IMR-90 (cell line): Measurements from ENCODE around the gene CASP7. TPM values are rescaled to one million over a fixed set of nuclear protein-coding genes. Genes with fewer than 3 reads are reported as not detected.
A peak's percentile ranks its signal among the peaks of the same experiment; 100 is the strongest.

Experiments
- ATAC-seq: fragments of 200-7000 bp; cut with Tn5 transposase; 2 replicates; pipeline ENCODE4 v1.9.1; 2020; ENCODE audit warnings: low read depth, mild to moderate bottlenecking, moderate library complexity
- Bru-seq: library from RNA; stranded (reverse); fragments of 400-500 nt; gene quantifications from one replicate; lab custom pipeline; 2021; lab: Mats Ljungman, UMichigan
- BruChase-seq, 2 experiments: library from RNA; stranded (reverse); fragments of 400-500 nt; gene quantifications; one replicate each; lab custom pipeline; 2021; lab: Mats Ljungman, UMichigan
- BruUV-seq: library from RNA; stranded (reverse); fragments of 400-500 nt; replicated peaks from 2 replicates; lab custom pipeline; 2021; lab: Mats Ljungman, UMichigan
- CTCF ChIA-PET: fragments of 300-600 bp; formaldehyde crosslinking; extraction: SDS; loops from one replicate; lab custom pipeline; 2021; ENCODE audit warnings: antibody characterized with exemption; lab: Yijun Ruan, JAX
- POLR2A ChIA-PET: fragments of 300-600 bp; sonication (Branson Sonifier 250); formaldehyde crosslinking; loops from one replicate; lab custom pipeline; 2022; ENCODE audit warnings: antibody characterized with exemption; ENCODE audit not compliant: unreplicated experiment; lab: Charles Lee
- DNase-seq: peaks from one replicate; pipeline ENCODE4 v3.0.0; 2013
- H2AFZ ChIP-seq: replicated peaks from 2 replicates; pipeline ENCODE3; 2013; ENCODE audit warnings: low read length, mild to moderate bottlenecking; ENCODE audit not compliant: poor library complexity
- H2AK5ac ChIP-seq: 2 replicates; pipeline ENCODE4 v1.6.1; 2013; ENCODE audit warnings: low read depth, low read length, inconsistent platforms
- H2AK9ac ChIP-seq: replicated peaks from 2 replicates; pipeline ENCODE3; 2013; ENCODE audit warnings: mild to moderate bottlenecking, low read depth, low read length, moderate library complexity; ENCODE audit not compliant: poor library complexity
- H2BK120ac ChIP-seq: 2 replicates; pipeline ENCODE4 v1.6.1; 2013; ENCODE audit warnings: low read depth, low read length, inconsistent platforms
- H2BK15ac ChIP-seq: 3 replicates; pipeline ENCODE4 v1.6.1; 2013; ENCODE audit warnings: low read depth, low read length, inconsistent platforms
- H2BK20ac ChIP-seq: 2 replicates; pipeline ENCODE4 v1.6.1; 2013; ENCODE audit warnings: low read depth, mild to moderate bottlenecking, inconsistent platforms, low read length, moderate library complexity
- H2BK5ac ChIP-seq: 2 replicates; pipeline ENCODE4 v1.6.1; 2013; ENCODE audit warnings: mild to moderate bottlenecking, low read depth, low read length, inconsistent platforms; ENCODE audit not compliant: poor library complexity, severe bottlenecking
- H3K14ac ChIP-seq: replicated peaks from 2 replicates; pipeline ENCODE4 v1.6.1; 2013; ENCODE audit warnings: low read depth, low read length, inconsistent platforms
- H3K18ac ChIP-seq: 2 replicates; pipeline ENCODE4 v1.6.1; 2013; ENCODE audit warnings: low read depth, low read length, control low read depth
- H3K23ac ChIP-seq: 2 replicates; pipeline ENCODE4 v1.6.1; 2013; ENCODE audit warnings: low read depth, low read length, inconsistent platforms
- H3K27ac ChIP-seq: 2 replicates; pipeline ENCODE4 v1.5.1; 2013; ENCODE audit warnings: mild to moderate bottlenecking, control low read depth, low read length; ENCODE audit not compliant: insufficient read depth
- H3K27me3 ChIP-seq: 2 replicates; pipeline ENCODE4 v1.6.1; 2013; ENCODE audit warnings: low read length; ENCODE audit not compliant: control insufficient read depth, insufficient read depth
- H3K36me3 ChIP-seq: 2 replicates; pipeline ENCODE4 v1.6.1; 2013; ENCODE audit warnings: low read length, mixed read lengths; ENCODE audit not compliant: control insufficient read depth, insufficient read depth
- H3K4ac ChIP-seq: 2 replicates; pipeline ENCODE4 v1.6.1; 2013; ENCODE audit warnings: low read depth, low read length, inconsistent platforms
- H3K4me1 ChIP-seq: 2 replicates; pipeline ENCODE4 v1.6.1; 2013; ENCODE audit warnings: low read length, mixed read lengths; ENCODE audit not compliant: control insufficient read depth, insufficient read depth
- H3K4me2 ChIP-seq: 2 replicates; pipeline ENCODE4 v1.6.1; 2013; ENCODE audit warnings: low read depth, mild to moderate bottlenecking, control low read depth, low read length, moderate library complexity
- H3K4me3 ChIP-seq: 2 replicates; pipeline ENCODE4 v1.5.1; 2013; ENCODE audit warnings: low read depth, mild to moderate bottlenecking, control low read depth, low read length, moderate library complexity; ENCODE audit not compliant: insufficient read depth
- H3K56ac ChIP-seq: 2 replicates; pipeline ENCODE4 v1.6.1; 2013; ENCODE audit warnings: low read length, inconsistent platforms; ENCODE audit not compliant: insufficient read depth; ENCODE audit errors: extremely low read depth
- H3K79me1 ChIP-seq, 2 experiments: 2 replicates each; pipeline ENCODE4 v1.6.1; 2013; ENCODE audit warnings: low read length in 2 of 2, inconsistent platforms in 1 of 2, low read depth in 1 of 2
- H3K9ac ChIP-seq: 2 replicates; pipeline ENCODE4 v1.6.1; 2013; ENCODE audit warnings: low read depth, low read length, control low read depth
- H3K9me1 ChIP-seq: 2 replicates; pipeline ENCODE4 v1.6.1; 2013; ENCODE audit warnings: low read length, inconsistent platforms; ENCODE audit not compliant: insufficient read depth
- H3K9me3 ChIP-seq: 2 replicates; pipeline ENCODE4 v1.6.1; 2013; ENCODE audit warnings: low read length; ENCODE audit not compliant: control insufficient read depth, insufficient read depth
- H4K20me1 ChIP-seq: 2 replicates; pipeline ENCODE4 v1.6.1; 2013; ENCODE audit warnings: low read length, inconsistent platforms; ENCODE audit not compliant: insufficient read depth
- H4K5ac ChIP-seq: 2 replicates; pipeline ENCODE4 v1.6.1; 2013; ENCODE audit warnings: mild to moderate bottlenecking, low read depth, low read length, control low read depth
- H4K8ac ChIP-seq, 2 experiments: 2 replicates each; pipeline ENCODE4 v1.6.1; 2013; ENCODE audit warnings: low read depth in 2 of 2, low read length in 2 of 2, control low read depth in 1 of 2, inconsistent platforms in 1 of 2
- H4K91ac ChIP-seq: 2 replicates; pipeline ENCODE4 v1.6.1; 2013; ENCODE audit warnings: low read depth, low read length, inconsistent platforms; ENCODE audit not compliant: insufficient read depth
- CTCF ChIP-seq: conservative IDR thresholded peaks from 2 replicates; pipeline ENCODE4 v1.5.1; 2012; ENCODE audit warnings: mild to moderate bottlenecking, low read depth, low read length, improper control_type of control experiment
- MAZ ChIP-seq: IDR thresholded peaks from 2 replicates; pipeline ENCODE4 v1.6.1; 2012; ENCODE audit warnings: low read depth, mild to moderate bottlenecking, low read length, improper control_type of control experiment, moderate library complexity, borderline replicate concordance
- MXI1 ChIP-seq: IDR thresholded peaks from 2 replicates; pipeline ENCODE4 v1.6.1; 2012; ENCODE audit warnings: low read depth, mild to moderate bottlenecking, low read length, moderate library complexity, borderline replicate concordance
- RAD21 ChIP-seq: IDR thresholded peaks from 2 replicates; pipeline ENCODE4 v1.6.1; 2012; ENCODE audit warnings: low read length, improper control_type of control experiment
- WGBS, 2 experiments: methylation state at CpG; one replicate each; pipeline versions ENCODE4 v1.1.5 to v1.1.7; 2013; ENCODE audit warnings: missing lambda C conversion rate in 2 of 2; ENCODE audit not compliant: insufficient read length in 1 of 2; ENCODE audit errors: extremely low coverage in 2 of 2; 5-methylcytosine and 5-hydroxymethylcytosine counted together
- dilution Hi-C: fragments of 300-500 bp; cut with HindIII; formaldehyde crosslinking; loops from one replicate; pipeline ENCODE4 v1.14.3; 2018; ENCODE audit warnings: low sequenced_read_pairs; ENCODE audit not compliant: unreplicated experiment
- in situ Hi-C: fragments of 300-500 bp; cut with MboI; formaldehyde crosslinking; loops from 3 replicates; pipeline ENCODE4 v1.14.3; 2019; ENCODE audit warnings: low sequenced_read_pairs, inconsistent platforms, mixed read lengths
- intact Hi-C: fragments of 100-400 bp; cut with micrococcal nuclease; formaldehyde crosslinking; loops from 2 replicates; pipeline ENCODE4 v1.10.0; 2022
- long read RNA-seq: library from polyadenylated mRNA; unstranded; transcript quantifications from one replicate; pipeline ENCODE4 v2.0.0, GENCODE V29; 2021; ENCODE audit not compliant: unreplicated experiment
- polyA plus RNA-seq, 3 experiments: library from polyadenylated mRNA; depleted of rRNA; stranded (reverse); fragments of >200 nt; gene quantifications; 2 replicates each; pipeline ENCODE4 v1.2.3, GENCODE V29; 2012; ENCODE audit warnings: low replicate concordance in 1 of 3
- total RNA-seq: library from RNA; depleted of rRNA; stranded (reverse); fragments of >200 nt; gene quantifications from 2 replicates; pipeline ENCODE4 v1.2.3, GENCODE V29; 2012; rRNA removed

Gene CASP7
- total RNA-seq (16.7 and 20.3 TPM in 2 replicates), polyA plus RNA-seq (2012; rRNA removed) (14.7 and 15.1 TPM in 2 replicates), Bru-seq, nascent RNA (percentile 66 among the genes with signal in this experiment), BruChase-seq, experiment 1, labeled RNA remaining after a 6-hour chase (percentile 58 among the genes with signal in this experiment), BruChase-seq, experiment 2, labeled RNA remaining after a 2-hour chase (percentile 64 among the genes with signal in this experiment)
- 4.6 and 6.2 TPM in 2 replicates for polyA plus RNA-seq (2012; cell fraction: cytosol; rRNA removed)
- polyA plus RNA-seq (2012; cell fraction: nucleus; rRNA removed; ENCODE audit: low replicate concordance), result 2.5 and 9.4 TPM in 2 replicates
- long read RNA-seq, transcript CASP7-203 (7 exons, 2,377 nt), result major isoform, 15 of 24 reads
- long read RNA-seq, partial matches to known transcripts, result 1 of 24 reads
- long read RNA-seq, other reads (novel, unspliced or antisense), result 7 of 24 reads

- H3K4me2 ChIP-seq, result peak within 1 kb of the TSS; percentile 95
- H2BK5ac ChIP-seq, result peak within 1 kb of the TSS; percentile 83
- POLR2A ChIA-PET, result no interaction called here
- peak within 1 kb of the TSS; percentile 80 for H3K4ac ChIP-seq
- ATAC-seq (peak; percentile 90), DNase-seq (peak; percentile 68)
- H3K9ac ChIP-seq, result peak within 1 kb of the TSS; percentile 91
- 0 out of 2 replicates have a peak, but pooled peaks have one; percentile 20 for TF ChIP-seq MXI1
- TF ChIP-seq MAZ, result peak; percentile 45; the same call in 1 of the 2 replicates
- 0 out of 2 replicates have a peak, but pooled peaks have one; percentile 14 for TF ChIP-seq CTCF
- no peak for TF ChIP-seq RAD21
- H3K4me3 ChIP-seq, result peak within 1 kb of the TSS; percentile 76
- intact Hi-C loops, result no loop called here
- peak within 1 kb of the TSS; percentile 2 for H4K5ac ChIP-seq
- peak within 1 kb of the TSS; percentile 10 to 77 for H4K8ac ChIP-seq
- in situ Hi-C loops, result no loop called here
- H2AFZ ChIP-seq, result peak within 1 kb of the TSS; percentile 100
- no peaks in the 10 kb centered on the region for H3K9me3 ChIP-seq
- H4K20me1 ChIP-seq, result no peaks in the 10 kb centered on the region
- H2AK9ac ChIP-seq, result peak within 1 kb of the TSS; percentile 98
- no peaks in the 10 kb centered on the region for H3K27me3 ChIP-seq
- CTCF ChIA-PET, result interaction anchor here (0.6 to 1.5 kb wide), 8 partner anchors 9 to 1510 kb away, joined by 3 to 4 read pairs (median 4); no protein-coding TSS in a partner anchor
- no peaks in the 10 kb centered on the region for H3K36me3 ChIP-seq
- WGBS, 2 experiments, result 1% methylated on average over 37 of the region's 68 CpGs; no CpG with 5 or more reads in 1 of the 2 experiments
- dilution Hi-C loops, result no loop called here
- BruUV-seq, result no TSS peak
- peak within 1 kb of the TSS; percentile 82 for H3K27ac ChIP-seq
- H3K79me1 ChIP-seq, result peaks cover 11 to 26% of the 10 kb centered on the region in 2 experiments
- H2AK5ac ChIP-seq, result peak within 1 kb of the TSS; percentile 66
- H3K23ac ChIP-seq, result peak within 1 kb of the TSS; percentile 91
- H3K18ac ChIP-seq, result peak within 1 kb of the TSS; percentile 38
- H2BK15ac ChIP-seq, result peak within 1 kb of the TSS; percentile 31; the same call in 1 of the 3 replicates
- H3K9me1 ChIP-seq, result peaks cover 10% of the 10 kb centered on the region; the same call in 1 of the 2 replicates
- peak within 1 kb of the TSS; percentile 67 for H2BK120ac ChIP-seq
- H3K4me1 ChIP-seq, result 0 out of 2 replicates have a peak, but pooled peaks cover 2% of the 10 kb centered on the region
- H3K56ac ChIP-seq, result peak within 1 kb of the TSS; percentile 78
- peak within 1 kb of the TSS; percentile 82 for H3K14ac ChIP-seq
- peak within 1 kb of the TSS; percentile 72 for H4K91ac ChIP-seq
- H2BK20ac ChIP-seq, result peak within 1 kb of the TSS; percentile 51; the same call in 1 of the 2 replicates
These were observed at the start of gene CASP7 for GRCh38 chr10:113679463-113680189. Gene CASP7 (plus strand): TSS chr10:113679912. CDS start chr10:113697494, 17,582 bp downstream.
